Loucy (cell line): ENCODE measurements around the gene B4GALNT3.

Source experiments
- H2AFZ ChIP-seq: fragments of 200-600 bp; sonication (generic); 2 replicates; pipeline ENCODE4 v1.6.0; 2016; ENCODE audit warnings: antibody characterized with exemption, mild to moderate bottlenecking, low read length, moderate library complexity
- H3F3A ChIP-seq: fragments of 200-600 bp; 2 replicates; pipeline ENCODE4 v1.6.0; 2016; ENCODE audit warnings: antibody characterized with exemption, low read depth, mild to moderate bottlenecking
- H3K27me3 ChIP-seq: fragments of 200-600 bp; sonication (generic); 2 replicates; pipeline ENCODE4 v1.6.1; 2014; ENCODE audit warnings: low read length, mild to moderate bottlenecking; ENCODE audit not compliant: insufficient read depth, poor library complexity, severe bottlenecking
- H3K36me3 ChIP-seq: fragments of 200-600 bp; sonication (generic); 2 replicates; pipeline ENCODE4 v1.6.1; 2016; ENCODE audit warnings: low read length; ENCODE audit not compliant: insufficient read depth
- H3K4me1 ChIP-seq: fragments of 200-600 bp; sonication (generic); 2 replicates; pipeline ENCODE4 v1.5.1; 2014; ENCODE audit warnings: low read length, mild to moderate bottlenecking; ENCODE audit not compliant: insufficient read depth, poor library complexity, severe bottlenecking
- H3K4me2 ChIP-seq: fragments of 200-600 bp; sonication (generic); 2 replicates; pipeline ENCODE4 v1.6.0; 2014; ENCODE audit warnings: antibody characterized with exemption, low read length, low read depth, mild to moderate bottlenecking; ENCODE audit not compliant: poor library complexity, severe bottlenecking
- H3K4me3 ChIP-seq: fragments of 200-600 bp; sonication (generic); 2 replicates; pipeline ENCODE4 v1.5.1; 2014; ENCODE audit warnings: low read length, mild to moderate bottlenecking, mixed read lengths; ENCODE audit not compliant: poor library complexity, severe bottlenecking
- H3K79me2 ChIP-seq: fragments of 200-600 bp; sonication (generic); 2 replicates; pipeline ENCODE4 v1.6.1; 2014; ENCODE audit warnings: low read length; ENCODE audit not compliant: insufficient read depth
- H3K9ac ChIP-seq: fragments of 200-600 bp; sonication (generic); 2 replicates; pipeline ENCODE4 v1.6.0; 2014; ENCODE audit warnings: mild to moderate bottlenecking, low read depth, low read length, moderate library complexity; ENCODE audit not compliant: poor library complexity, severe bottlenecking
- H3K9me2 ChIP-seq: fragments of 200-600 bp; sonication (generic); replicated peaks from 2 replicates; pipeline ENCODE4 v1.6.1; 2016; ENCODE audit warnings: low read depth, low read length, mixed read lengths
- H3K9me3 ChIP-seq: fragments of 200-600 bp; sonication (generic); 2 replicates; pipeline ENCODE4 v1.6.1; 2014; ENCODE audit warnings: mild to moderate bottlenecking, antibody characterized with exemption, low read length, low read depth; ENCODE audit not compliant: insufficient read depth
- H4K20me1 ChIP-seq: fragments of 200-600 bp; sonication (generic); 2 replicates; pipeline ENCODE4 v1.6.0; 2014; ENCODE audit warnings: antibody characterized with exemption, low read length, mild to moderate bottlenecking; ENCODE audit not compliant: insufficient read depth, poor library complexity, severe bottlenecking
- EZH2phosphoT487 ChIP-seq: fragments of 200-600 bp; IDR thresholded peaks from 2 replicates; pipeline ENCODE4 v1.6.1; 2018; ENCODE audit warnings: antibody characterized with exemption, mild to moderate bottlenecking, moderate library complexity, borderline replicate concordance
- TF ChIP-seq, protein P1 (sequence below): fragments of 200-600 bp; sonication (generic); conservative IDR thresholded peaks from 2 replicates; pipeline ENCODE4 v1.5.1; 2014; ENCODE audit warnings: mild to moderate bottlenecking, antibody characterized with exemption, low read length

B4GALNT3 gene

GRCh38 chr12:599756-600155 lies 140.0 kb downstream of the B4GALNT3 start:
- Histone ChIP-seq H3K27me3 (no peaks in the 10 kb centered on the region), H2AFZ (no peak overlapping the region), H3K4me2 (no peak overlapping the region), H3K4me1 (peaks cover 47% of the 10 kb centered on the region), H3K9ac (no peak overlapping the region), H3K79me2 (peaks cover 8% of the 10 kb centered on the region; the same call in 1 of the 2 replicates), H3K4me3 (no peak overlapping the region), H3K9me3 (no peaks in the 10 kb centered on the region), H3F3A (peaks cover 3% of the 10 kb centered on the region; the same call in 1 of the 2 replicates), H3K9me2 (no peaks in the 10 kb centered on the region), H4K20me1 (no peaks in the 10 kb centered on the region), H3K36me3 (no peaks in the 10 kb centered on the region)
- TF ChIP-seq, protein P1, sequence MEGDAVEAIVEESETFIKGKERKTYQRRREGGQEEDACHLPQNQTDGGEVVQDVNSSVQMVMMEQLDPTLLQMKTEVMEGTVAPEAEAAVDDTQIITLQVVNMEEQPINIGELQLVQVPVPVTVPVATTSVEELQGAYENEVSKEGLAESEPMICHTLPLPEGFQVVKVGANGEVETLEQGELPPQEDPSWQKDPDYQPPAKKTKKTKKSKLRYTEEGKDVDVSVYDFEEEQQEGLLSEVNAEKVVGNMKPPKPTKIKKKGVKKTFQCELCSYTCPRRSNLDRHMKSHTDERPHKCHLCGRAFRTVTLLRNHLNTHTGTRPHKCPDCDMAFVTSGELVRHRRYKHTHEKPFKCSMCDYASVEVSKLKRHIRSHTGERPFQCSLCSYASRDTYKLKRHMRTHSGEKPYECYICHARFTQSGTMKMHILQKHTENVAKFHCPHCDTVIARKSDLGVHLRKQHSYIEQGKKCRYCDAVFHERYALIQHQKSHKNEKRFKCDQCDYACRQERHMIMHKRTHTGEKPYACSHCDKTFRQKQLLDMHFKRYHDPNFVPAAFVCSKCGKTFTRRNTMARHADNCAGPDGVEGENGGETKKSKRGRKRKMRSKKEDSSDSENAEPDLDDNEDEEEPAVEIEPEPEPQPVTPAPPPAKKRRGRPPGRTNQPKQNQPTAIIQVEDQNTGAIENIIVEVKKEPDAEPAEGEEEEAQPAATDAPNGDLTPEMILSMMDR, result no peak
- TF ChIP-seq EZH2phosphoT487, result no peak

- Histone ChIP-seq H3K79me2 (peaks cover 11% of the 10 kb centered on the region; the same call in 1 of the 2 replicates), H3K27me3 (no peaks in the 10 kb centered on the region), H2AFZ (no peak overlapping the region), H3K9me3 (no peaks in the 10 kb centered on the region), H3K36me3 (no peaks in the 10 kb centered on the region), H3K4me3 (no peak overlapping the region), H3K9ac (no peak overlapping the region), H4K20me1 (no peaks in the 10 kb centered on the region), H3K4me1 (peaks cover 51% of the 10 kb centered on the region), H3K4me2 (no peak overlapping the region), H3K9me2 (no peaks in the 10 kb centered on the region), H3F3A (peaks cover 3% of the 10 kb centered on the region; the same call in 1 of the 2 replicates)
- TF ChIP-seq, protein P1, result no peak
- no peak for TF ChIP-seq EZH2phosphoT487
These were observed 142.4 kb downstream of the B4GALNT3 start for GRCh38 chr12:601976-602699.

- peaks cover 11% of the 10 kb centered on the region; the same call in 1 of the 2 replicates for H3K79me2 ChIP-seq
- peaks cover 51% of the 10 kb centered on the region for H3K4me1 ChIP-seq
These were observed 142.9 kb downstream of the B4GALNT3 start for GRCh38 chr12:602700-603068.

More at GRCh38 chr12:602700-603068, 142.9 kb downstream of the B4GALNT3 start:
- H3K9me2 ChIP-seq, result no peaks in the 10 kb centered on the region
- H3K27me3 ChIP-seq, result no peaks in the 10 kb centered on the region
- no peak for TF ChIP-seq EZH2phosphoT487
- TF ChIP-seq, protein P1, result no peak
- H2AFZ ChIP-seq, result no peak overlapping the region
- H3K9ac ChIP-seq, result no peak overlapping the region
- no peak overlapping the region for H3K4me2 ChIP-seq
- H3K4me3 ChIP-seq, result no peak overlapping the region
- H3K9me3 ChIP-seq, result no peaks in the 10 kb centered on the region
- no peaks in the 10 kb centered on the region for H3K36me3 ChIP-seq
- H4K20me1 ChIP-seq, result no peaks in the 10 kb centered on the region
- peaks cover 3% of the 10 kb centered on the region; the same call in 1 of the 2 replicates for H3F3A ChIP-seq
